Measurements from ENCODE around the gene LAIR1. TPM values are rescaled to one million over a fixed set of nuclear protein-coding genes. Genes with fewer than 3 reads are reported as not detected.

The LAIR1 gene
- total RNA-seq, 4 donors from 2014 or later, result 4.8 to 22.5 (median 8.3) TPM

- no peak for ATAC-seq
- no peak overlapping the region for H3K4me3 ChIP-seq
- H3K27ac ChIP-seq, result no peak overlapping the region
- WGBS, 2 donors (ENCODE audit: low coverage in 1 of 2), result 80 to 84% methylated on average over 1 to 4 of the region's 12 CpGs
- no peaks in the 10 kb centered on the region for H3K36me3 ChIP-seq
- TF ChIP-seq POLR2AphosphoS5 (IDR thresholded peaks at IDR 0.05) (no peak), POLR2A (IDR thresholded peaks at IDR 0.05) (no peak), EP300 (IDR thresholded peaks at IDR 0.05) (no peak), CTCF (IDR thresholded peaks at IDR 0.05) (no peak)
- no peaks in the 10 kb centered on the region for H3K4me1 ChIP-seq
- peaks cover 46% of the 10 kb centered on the region for H3K27me3 ChIP-seq
- no peaks in the 10 kb centered on the region for H3K9me3 ChIP-seq
Observed at GRCh38 chr19:54335979-54336892, 28.5 kb downstream of the LAIR1 start.

DNA sequence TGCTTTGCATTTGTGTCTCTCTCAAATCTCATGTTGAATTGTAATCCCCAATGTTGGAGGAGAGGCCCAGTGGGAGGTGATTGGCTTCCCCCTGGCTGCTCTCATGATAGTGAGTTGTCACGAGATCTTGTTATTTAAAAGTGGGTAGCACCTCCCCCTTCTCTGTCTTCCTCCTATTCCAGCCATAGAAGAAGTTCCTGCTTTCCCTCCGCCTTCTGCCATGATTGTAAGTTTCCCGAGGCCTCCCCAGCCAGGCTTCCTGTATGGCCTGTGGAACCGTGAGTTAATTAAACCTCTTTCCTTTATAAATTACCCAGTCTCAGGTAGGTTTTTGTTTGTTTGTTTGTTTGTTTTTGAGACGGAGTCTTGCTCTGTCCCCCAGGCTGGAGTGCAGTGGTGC, 29.6 kb downstream of the LAIR1 start:
- Histone ChIP-seq H3K27me3 (peaks cover 48% of the 10 kb centered on the region), H3K27ac (no peak overlapping the region), H3K36me3 (no peaks in the 10 kb centered on the region), H3K9me3 (no peaks in the 10 kb centered on the region), H3K4me1 (no peaks in the 10 kb centered on the region), H3K4me3 (no peak overlapping the region)
- TF ChIP-seq POLR2AphosphoS5 (IDR thresholded peaks at IDR 0.05), result no peak
- TF ChIP-seq EP300 (IDR thresholded peaks at IDR 0.05), result no peak
- no peak for TF ChIP-seq CTCF (IDR thresholded peaks at IDR 0.05)
- TF ChIP-seq POLR2A (IDR thresholded peaks at IDR 0.05), result no peak
- ATAC-seq, result no peak
- 40 to 43% methylated on average over 5 of the region's 5 CpGs for WGBS, 2 donors (ENCODE audit: low coverage in 1 of 2)

DNA sequence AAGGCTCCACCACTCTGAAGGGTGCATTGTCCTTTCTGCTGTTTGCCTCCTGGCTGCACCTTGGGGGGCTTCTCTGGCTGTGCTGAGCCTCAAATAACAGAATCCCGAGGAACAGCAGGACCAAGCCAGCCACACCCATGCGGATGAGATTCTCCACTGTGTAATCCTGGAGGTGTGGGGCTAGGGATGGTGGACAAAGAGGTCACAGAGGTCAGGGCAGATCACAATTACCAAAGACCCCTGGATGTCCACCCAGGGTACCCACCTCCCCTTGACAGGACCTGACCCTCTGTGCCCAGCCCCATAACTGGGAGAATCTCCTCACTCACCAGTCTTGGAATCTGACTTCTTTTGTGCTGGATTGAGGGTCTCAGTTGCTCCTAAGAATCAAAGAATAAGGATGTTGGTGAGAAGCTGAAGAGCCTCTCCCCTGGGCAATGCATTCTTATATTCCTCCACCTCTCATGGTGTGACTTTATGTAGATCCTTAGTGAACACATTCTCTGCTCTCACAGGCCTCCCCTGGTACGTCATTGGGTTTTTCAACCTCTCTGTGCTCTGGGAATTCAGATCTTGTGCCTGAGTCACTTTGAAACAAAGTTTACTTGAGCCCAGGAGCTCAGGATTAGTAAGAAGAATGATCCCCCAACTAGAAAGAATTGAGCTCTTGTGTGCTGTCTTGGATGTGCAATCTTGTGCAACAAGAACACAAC, 31.0 kb downstream of the LAIR1 start:
- Histone ChIP-seq H3K36me3 (no peaks in the 10 kb centered on the region), H3K4me3 (no peak overlapping the region), H3K27me3 (peaks cover 50% of the 10 kb centered on the region), H3K27ac (no peak overlapping the region), H3K9me3 (no peaks in the 10 kb centered on the region), H3K4me1 (no peaks in the 10 kb centered on the region)
- ATAC-seq, result no peak
- no peak for TF ChIP-seq POLR2AphosphoS5 (IDR thresholded peaks at IDR 0.05)
- WGBS, 2 donors (ENCODE audit: low coverage in 1 of 2), result 83 to 88% methylated on average over 1 of the region's 3 CpGs

- TF ChIP-seq POLR2AphosphoS5 (IDR thresholded peaks at IDR 0.05) (no peak), EP300 (IDR thresholded peaks at IDR 0.05) (no peak), POLR2A (IDR thresholded peaks at IDR 0.05) (no peak), CTCF (IDR thresholded peaks at IDR 0.05) (no peak)
- no CpG with 5 or more reads among the region's 7 CpGs for WGBS, 2 donors (ENCODE audit: low coverage in 1 of 2)
Observed at GRCh38 chr19:54332149-54332548, 32.6 kb downstream of the LAIR1 start.

DNA sequence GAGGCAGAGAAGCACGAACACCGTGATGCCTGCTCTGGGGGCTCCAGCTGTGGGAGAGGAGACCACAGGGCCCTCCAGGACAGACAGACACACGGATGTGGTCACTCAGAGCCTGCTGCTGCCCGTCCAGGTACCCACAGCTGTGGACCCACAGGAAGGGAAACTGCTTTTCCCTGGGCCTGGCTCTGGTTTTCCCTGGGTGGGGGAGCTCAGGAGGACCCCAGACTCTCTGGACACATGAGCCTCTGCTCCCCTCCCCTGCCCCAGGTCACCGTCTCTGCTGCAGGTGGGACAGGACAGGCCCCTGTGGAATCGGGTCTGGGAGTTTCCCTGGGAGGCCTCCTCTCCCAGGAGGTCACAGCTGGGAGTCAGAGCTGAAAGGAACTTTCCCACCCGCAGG, 33.1 kb downstream of the LAIR1 start:
- WGBS, 2 donors (ENCODE audit: low coverage in 1 of 2), result no CpG with 5 or more reads among the region's 7 CpGs
- TF ChIP-seq CTCF (IDR thresholded peaks at IDR 0.05) (no peak), POLR2A (IDR thresholded peaks at IDR 0.05) (no peak), POLR2AphosphoS5 (IDR thresholded peaks at IDR 0.05) (no peak), EP300 (IDR thresholded peaks at IDR 0.05) (no peak)
- H3K9me3 ChIP-seq, result no peaks in the 10 kb centered on the region
- no peak overlapping the region for H3K4me3 ChIP-seq
- no peaks in the 10 kb centered on the region for H3K4me1 ChIP-seq
- no peak for ATAC-seq
- no peaks in the 10 kb centered on the region for H3K36me3 ChIP-seq
- peaks cover 31% of the 10 kb centered on the region for H3K27me3 ChIP-seq
- H3K27ac ChIP-seq, result no peak overlapping the region

More at GRCh38 chr19:54332149-54332548, 32.6 kb downstream of the LAIR1 start:
- no peaks in the 10 kb centered on the region for H3K36me3 ChIP-seq
- H3K9me3 ChIP-seq, result no peaks in the 10 kb centered on the region
- H3K4me1 ChIP-seq, result no peaks in the 10 kb centered on the region
- peaks cover 35% of the 10 kb centered on the region for H3K27me3 ChIP-seq
- H3K4me3 ChIP-seq, result no peak overlapping the region
- no peak for ATAC-seq
- no peak overlapping the region for H3K27ac ChIP-seq
